HEK293T (cell line): ENCODE results near the gene CD2AP.
"Not testable (repeated sequence)": the region's sequence is repeated elsewhere in the genome, so short reads cannot be mapped to it uniquely, and the experiment has no call there.

Experiments used
- CTCF ChIA-PET: fragments of 350-600 bp; formaldehyde crosslinking; extraction: SDS; loops from one replicate; lab custom pipeline; 2021; ENCODE audit warnings: antibody characterized with exemption, inconsistent platforms; lab: Yijun Ruan, JAX
- POLR2A ChIA-PET: fragments of 350-600 bp; formaldehyde crosslinking; extraction: SDS; loops from one replicate; lab custom pipeline; 2020; ENCODE audit warnings: antibody characterized with exemption, inconsistent platforms; lab: Yijun Ruan, JAX
- DNase-seq: peaks from one replicate; pipeline ENCODE4 v3.0.0; 2012; ENCODE audit warnings: mixed read lengths; ENCODE audit errors: extremely low spot score
- ARNT ChIP-seq: fragments of 450-650 bp; IDR thresholded peaks from 2 replicates; pipeline ENCODE4 v1.6.1; 2017; ENCODE audit warnings: mild to moderate bottlenecking
- BHLHE40 ChIP-seq: fragments of 450-650 bp; IDR thresholded peaks from 2 replicates; pipeline ENCODE4 v1.6.1; 2016; ENCODE audit warnings: mild to moderate bottlenecking, moderate library complexity, borderline replicate concordance
- CTBP1 ChIP-seq: fragments of 450-650 bp; IDR thresholded peaks from 2 replicates; pipeline ENCODE4 v1.6.1; 2016; ENCODE audit warnings: borderline replicate concordance
- ELF4 ChIP-seq: fragments of 450-650 bp; IDR thresholded peaks from 2 replicates; pipeline ENCODE4 v1.6.1; 2017; ENCODE audit warnings: antibody characterized with exemption
- FOXA1 ChIP-seq: fragments of 450-650 bp; IDR thresholded peaks from 2 replicates; pipeline ENCODE4 v1.6.1; 2016; ENCODE audit warnings: mild to moderate bottlenecking
- FOXK2 ChIP-seq: fragments of 450-650 bp; IDR thresholded peaks from 2 replicates; pipeline ENCODE4 v1.6.1; 2016; ENCODE audit warnings: mild to moderate bottlenecking
- FOXM1 ChIP-seq: fragments of 450-650 bp; IDR thresholded peaks from 2 replicates; pipeline ENCODE4 v1.6.1; 2017; ENCODE audit warnings: mild to moderate bottlenecking, borderline replicate concordance
- HDGF ChIP-seq: fragments of 450-650 bp; IDR thresholded peaks from 2 replicates; pipeline ENCODE4 v1.6.1; 2017; ENCODE audit warnings: antibody characterized with exemption, borderline replicate concordance
- L3MBTL2 ChIP-seq: fragments of 450-650 bp; conservative IDR thresholded peaks from 2 replicates; pipeline ENCODE4 v1.6.1; 2016; ENCODE audit warnings: mild to moderate bottlenecking
- LEF1 ChIP-seq: fragments of 450-650 bp; IDR thresholded peaks from 2 replicates; pipeline ENCODE4 v1.6.1; 2017; ENCODE audit warnings: mild to moderate bottlenecking, borderline replicate concordance
- NFRKB ChIP-seq: fragments of 450-650 bp; IDR thresholded peaks from 2 replicates; pipeline ENCODE4 v1.6.1; 2016; ENCODE audit warnings: mild to moderate bottlenecking, moderate library complexity
- PKNOX1 ChIP-seq: fragments of 450-650 bp; IDR thresholded peaks from 2 replicates; pipeline ENCODE4 v1.6.1; 2016
- SP1 ChIP-seq: fragments of 450-650 bp; IDR thresholded peaks from 2 replicates; pipeline ENCODE4 v1.6.1; 2017
- SUZ12 ChIP-seq: fragments of 450-650 bp; IDR thresholded peaks from 2 replicates; pipeline ENCODE4 v1.6.1; 2016; ENCODE audit warnings: mild to moderate bottlenecking
- TARDBP ChIP-seq: fragments of 450-650 bp; IDR thresholded peaks from 2 replicates; pipeline ENCODE4 v1.6.1; 2016
- ZNF384 ChIP-seq: fragments of 450-650 bp; IDR thresholded peaks from 2 replicates; pipeline ENCODE4 v1.6.1; 2016

CD2AP gene

GRCh38 chr6:47631797-47632196 is 154.2 kb downstream of the CD2AP start:
- TF ChIP-seq TARDBP (no peak), BHLHE40 (no peak), ELF4 (no peak), SP1 (no peak), PKNOX1 (no peak), FOXK2 (no peak), FOXM1 (no peak), NFRKB (no peak), CTBP1 (no peak), HDGF (no peak), LEF1 (no peak), ZNF384 (no peak), FOXA1 (no peak), L3MBTL2 (no peak), SUZ12 (no peak), ARNT (no peak)
- no peak for DNase-seq
- ChIA-PET POLR2A (interaction anchor here (1.2 kb wide), 1 partner anchor 149 kb away, joined by 4 read pairs; no protein-coding TSS in a partner anchor), CTCF (interaction anchor here (0.6 to 2.4 kb wide), 16 partner anchors 9 to 1913 kb away, joined by 3 to 24 read pairs (median 4); partner anchors contain the start of gene OPN5)

- CTCF ChIA-PET, result interaction anchor here (1.3 to 2.2 kb wide), 2 partner anchors 147 to 218 kb away, joined by 3 to 11 read pairs; no protein-coding TSS in a partner anchor
- POLR2A ChIA-PET, result no interaction called here
- TF ChIP-seq SUZ12 (no peak), HDGF (no peak), FOXK2 (no peak), L3MBTL2 (no peak), SP1 (no peak), CTBP1 (no peak), ZNF384 (no peak), PKNOX1 (no peak), NFRKB (no peak), FOXM1 (no peak)
- no peak for DNase-seq
Observed at GRCh38 chr6:47633141-47633540, 155.6 kb downstream of the CD2AP start.

- POLR2A ChIA-PET, result no interaction called here
- TF ChIP-seq ZNF384, result no peak
- TF ChIP-seq SP1, result no peak
- TF ChIP-seq FOXK2, result no peak
- no peak for TF ChIP-seq FOXM1
- CTCF ChIA-PET, result interaction anchor here (2.2 kb wide), 1 partner anchor 146 kb away, joined by 11 read pairs; no protein-coding TSS in a partner anchor
- no peak for DNase-seq
Observed at GRCh38 chr6:47634210-47635047, 156.8 kb downstream of the CD2AP start.

GRCh38 chr6:47646689-47647088 is 169.1 kb downstream of the CD2AP start:
- ChIA-PET POLR2A (no interaction called here), CTCF (no interaction called here)
- TF ChIP-seq SUZ12, result no peak
- TF ChIP-seq TARDBP, result no peak
- no peak for TF ChIP-seq ZNF384
- TF ChIP-seq HDGF, result no peak
- no peak for TF ChIP-seq BHLHE40
- TF ChIP-seq LEF1, result no peak
- no peak for TF ChIP-seq PKNOX1
- TF ChIP-seq FOXM1, result no peak
- TF ChIP-seq SP1, result no peak
- TF ChIP-seq ELF4, result no peak
- no peak for TF ChIP-seq L3MBTL2
- no peak for TF ChIP-seq NFRKB
- TF ChIP-seq FOXK2, result no peak
- DNase-seq, result no peak

GRCh38 chr6:47647188-47647587 is 169.6 kb downstream of the CD2AP start:
- no peak for TF ChIP-seq BHLHE40
- no peak for TF ChIP-seq PKNOX1
- no peak for TF ChIP-seq SP1
- no peak for TF ChIP-seq TARDBP
- no peak for DNase-seq
- ChIA-PET POLR2A (no interaction called here), CTCF (no interaction called here)

- DNase-seq, CTCF ChIA-PET, POLR2A ChIA-PET: not testable (repeated sequence)
Observed at GRCh38 chr6:47647626-47648025, 170.0 kb downstream of the CD2AP start.
